ENCODE data around the gene RIF1. TPM values are rescaled to one million over a fixed set of nuclear protein-coding genes. Genes with fewer than 3 reads are reported as not detected.

Gene RIF1
- total RNA-seq, 1 donor from 2014 or later, result 51.1 TPM

DNA sequence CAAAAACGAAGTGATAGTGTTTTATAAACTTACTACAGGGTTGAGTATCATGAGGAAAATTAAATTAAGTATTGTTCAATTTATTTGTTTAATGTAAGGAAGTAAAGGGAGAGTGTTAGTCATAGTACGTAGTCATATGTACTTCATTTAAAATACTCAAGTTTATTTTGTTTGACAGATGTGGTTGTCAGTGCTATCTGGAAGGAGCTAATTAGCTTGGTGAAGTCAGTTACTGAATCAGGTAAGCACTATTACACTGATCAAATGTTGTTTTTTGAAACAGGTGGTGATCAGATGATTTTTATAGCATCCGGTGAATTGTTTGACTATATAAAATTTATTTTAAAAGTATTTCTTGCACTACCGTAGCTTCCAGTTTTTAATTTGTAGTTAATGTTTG, 28.8 kb downstream of the RIF1 start:
- ChIA-PET CTCF (interaction anchor here (1.5 kb wide), 1 partner anchor 587 kb away, joined by 4 read pairs; no protein-coding TSS in a partner anchor), POLR2A (no interaction called here)
- peaks cover 70% of the 10 kb centered on the region for H3K36me3 Mint-ChIP-seq (ENCODE audit: low read depth)
- no peak for TF ChIP-seq CTCF (IDR thresholded peaks at IDR 0.05)
- H3K9me3 Mint-ChIP-seq, result no peaks in the 10 kb centered on the region
- H3K4me1 Mint-ChIP-seq, result no peaks in the 10 kb centered on the region
- ATAC-seq (ENCODE audit: low read depth) (no peak), DNase-seq (no peak)
- no peaks in the 10 kb centered on the region for H3K27me3 Mint-ChIP-seq
- no peak overlapping the region for H3K27ac Mint-ChIP-seq
- intact Hi-C loops (cut with micrococcal nuclease), result loop anchor here (10.0 kb wide), 1 partner anchor 244 kb away; no protein-coding TSS in a partner anchor
- no peak overlapping the region for H3K4me3 Mint-ChIP-seq

- TF ChIP-seq CTCF (IDR thresholded peaks at IDR 0.05), result no peak
- Mint-ChIP-seq H3K9me3 (no peaks in the 10 kb centered on the region), H3K36me3 (ENCODE audit: low read depth) (peaks cover 71% of the 10 kb centered on the region), H3K4me3 (no peak overlapping the region), H3K27me3 (no peaks in the 10 kb centered on the region), H3K27ac (no peak overlapping the region), H3K4me1 (no peaks in the 10 kb centered on the region)
- intact Hi-C loops (cut with micrococcal nuclease), result loop anchor here (10.0 kb wide), 1 partner anchor 244 kb away; no protein-coding TSS in a partner anchor
- ChIA-PET CTCF (interaction anchor here (1.5 kb wide), 1 partner anchor 587 kb away, joined by 4 read pairs; no protein-coding TSS in a partner anchor), POLR2A (no interaction called here)
- no peak for ATAC-seq (ENCODE audit: low read depth)
- no peak for DNase-seq
Observed at GRCh38 chr2:151439127-151439526, 29.4 kb downstream of the RIF1 start.

- Mint-ChIP-seq H3K9me3 (no peaks in the 10 kb centered on the region), H3K4me3 (no peak overlapping the region), H3K4me1 (no peaks in the 10 kb centered on the region), H3K27ac (no peak overlapping the region), H3K36me3 (ENCODE audit: low read depth) (peaks cover 83% of the 10 kb centered on the region), H3K27me3 (no peaks in the 10 kb centered on the region)
- ChIA-PET CTCF (interaction anchor here (0.8 to 1.2 kb wide), 2 partner anchors 566 to 569 kb away, joined by 4 read pairs; no protein-coding TSS in a partner anchor), POLR2A (no interaction called here)
- intact Hi-C loops (cut with micrococcal nuclease), result no loop called here
- ATAC-seq (ENCODE audit: low read depth) (no peak), DNase-seq (no peak)
- TF ChIP-seq CTCF (IDR thresholded peaks at IDR 0.05), result no peak
Observed at GRCh38 chr2:151459358-151459757, 49.7 kb downstream of the RIF1 start.

DNA sequence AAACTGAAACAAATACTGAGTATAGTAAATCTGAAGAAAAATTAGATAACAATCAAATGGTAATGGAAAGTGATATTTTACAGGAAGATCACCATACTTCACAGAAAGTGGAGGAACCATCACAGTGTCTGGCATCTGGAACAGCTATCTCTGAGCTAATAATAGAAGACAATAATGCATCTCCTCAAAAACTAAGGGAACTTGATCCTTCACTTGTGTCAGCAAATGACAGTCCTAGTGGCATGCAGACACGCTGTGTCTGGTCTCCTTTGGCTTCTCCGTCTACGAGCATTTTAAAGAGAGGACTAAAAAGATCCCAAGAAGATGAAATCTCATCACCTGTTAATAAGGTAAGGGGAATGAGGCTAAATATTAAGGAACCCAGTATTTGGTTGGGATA, 56.1 kb downstream of the RIF1 start:
- no peak for DNase-seq
- Mint-ChIP-seq H3K27ac (no peak overlapping the region), H3K4me3 (no peak overlapping the region), H3K36me3 (ENCODE audit: low read depth) (peaks cover 91% of the 10 kb centered on the region), H3K27me3 (no peaks in the 10 kb centered on the region), H3K4me1 (no peaks in the 10 kb centered on the region), H3K9me3 (no peaks in the 10 kb centered on the region)
- CTCF ChIA-PET, result no interaction called here
- no peak for TF ChIP-seq CTCF (IDR thresholded peaks at IDR 0.05)
- POLR2A ChIA-PET, result no interaction called here
- intact Hi-C loops (cut with micrococcal nuclease), result loop anchor here (10.0 kb wide), 1 partner anchor 1189 kb away; no protein-coding TSS in a partner anchor
- no peak for ATAC-seq (ENCODE audit: low read depth)

DNA sequence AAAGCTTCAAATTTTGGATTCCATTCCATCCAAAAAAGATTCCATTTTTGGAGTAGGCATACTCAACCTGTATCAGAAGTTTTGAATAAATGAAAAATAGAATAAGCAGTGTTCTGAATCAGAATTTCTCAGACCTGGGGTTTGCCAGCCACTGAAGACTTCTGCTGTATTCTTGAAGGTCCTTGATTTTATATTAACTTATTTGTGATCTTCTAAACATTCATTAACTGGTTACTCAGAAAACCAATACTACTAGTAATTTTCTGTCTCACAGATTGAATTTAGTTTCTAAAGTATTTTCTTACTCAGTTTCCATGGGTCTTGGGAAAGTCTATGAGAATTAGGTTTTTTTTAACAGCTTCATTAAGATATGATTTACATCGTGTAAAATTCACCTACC, 60.9 kb downstream of the RIF1 start:
- no peak overlapping the region for H3K27ac Mint-ChIP-seq
- H3K9me3 Mint-ChIP-seq, result peaks cover 2% of the 10 kb centered on the region
- no peak for TF ChIP-seq CTCF (IDR thresholded peaks at IDR 0.05)
- intact Hi-C loops (cut with micrococcal nuclease), result no loop called here
- DNase-seq (no peak), ATAC-seq (ENCODE audit: low read depth) (no peak)
- no peak overlapping the region for H3K4me3 Mint-ChIP-seq
- H3K36me3 Mint-ChIP-seq (ENCODE audit: low read depth), result peaks cover 88% of the 10 kb centered on the region
- ChIA-PET CTCF (no interaction called here), POLR2A (no interaction called here)
- H3K4me1 Mint-ChIP-seq, result peaks cover 3% of the 10 kb centered on the region
- H3K27me3 Mint-ChIP-seq, result no peaks in the 10 kb centered on the region

Data from activated B cell treated with CpG ODN at 0.5 μM for 24 hours (primary cell).